Measurements from ENCODE around the gene ZBTB40.

The ZBTB40 gene

GRCh38 chr1:22472596-22472995 lies 20.9 kb downstream of the ZBTB40 start:
- DNase-seq = no peak

DNA sequence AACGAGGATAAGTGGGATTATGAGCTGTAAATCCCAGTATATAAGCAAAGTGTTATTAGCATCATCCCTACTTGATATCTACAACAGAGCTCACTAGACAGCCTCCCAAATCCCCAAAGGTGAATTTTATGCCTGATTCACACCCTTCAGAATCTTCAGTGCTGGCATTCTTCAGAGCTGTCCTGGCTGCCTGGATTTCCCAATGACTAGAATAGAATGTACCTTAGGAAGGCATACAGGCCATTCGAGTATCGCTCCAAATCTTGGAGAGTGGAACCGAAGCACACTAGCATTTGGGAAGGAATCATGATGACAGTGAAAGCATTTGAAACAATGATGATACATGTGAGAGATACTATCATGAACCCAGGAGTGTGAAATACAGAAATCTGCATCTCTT lies 22.3 kb downstream of the ZBTB40 start:
- no peak for DNase-seq

DNA sequence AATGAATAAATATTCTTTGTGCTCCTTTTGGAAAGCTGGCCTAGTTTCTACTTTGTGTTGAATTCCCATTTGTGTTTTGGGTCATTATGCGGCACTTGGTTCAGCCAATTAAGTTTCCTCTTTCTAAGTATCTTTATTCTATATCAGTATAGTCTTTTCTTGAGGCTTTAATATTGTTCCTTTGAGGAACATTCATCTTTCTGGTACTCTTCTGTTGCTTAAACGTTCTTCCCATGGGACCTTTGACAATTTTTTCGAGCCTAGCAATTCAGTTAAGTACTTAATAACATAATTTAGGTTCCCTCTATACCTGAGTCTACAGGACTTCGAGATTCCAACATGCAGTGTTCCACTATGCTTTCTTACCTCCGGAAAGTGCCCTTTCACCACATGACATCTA lies 24.9 kb downstream of the ZBTB40 start:
- no peak for DNase-seq

DNA sequence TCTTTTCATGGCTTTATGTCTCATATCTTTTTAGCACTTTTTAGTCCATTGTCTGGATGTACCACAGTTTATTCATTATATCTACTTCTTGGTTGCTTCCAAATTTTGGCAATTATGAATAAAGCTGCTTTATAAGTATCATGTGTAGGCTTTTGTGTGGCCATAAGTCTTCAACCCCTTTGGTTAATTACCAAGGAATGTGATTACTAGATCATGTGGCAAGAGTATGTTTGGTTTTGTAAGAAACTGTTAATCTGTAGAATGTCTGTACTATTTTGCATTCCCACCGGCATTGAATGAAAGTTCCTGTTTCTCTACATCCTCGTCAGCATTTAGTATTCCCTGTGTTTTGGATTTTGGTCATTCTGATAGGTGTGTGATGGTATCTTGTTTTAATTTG lies 31.5 kb downstream of the ZBTB40 start:
- DNase-seq = no peak

- no peak for DNase-seq
Measured at GRCh38 chr1:22484706-22485345, 33.2 kb downstream of the ZBTB40 start.

- no peak for DNase-seq
Measured at GRCh38 chr1:22485431-22485830, 33.8 kb downstream of the ZBTB40 start.

GRCh38 chr1:22487781-22488180 lies 36.1 kb downstream of the ZBTB40 start:
- no peak for DNase-seq

DNA sequence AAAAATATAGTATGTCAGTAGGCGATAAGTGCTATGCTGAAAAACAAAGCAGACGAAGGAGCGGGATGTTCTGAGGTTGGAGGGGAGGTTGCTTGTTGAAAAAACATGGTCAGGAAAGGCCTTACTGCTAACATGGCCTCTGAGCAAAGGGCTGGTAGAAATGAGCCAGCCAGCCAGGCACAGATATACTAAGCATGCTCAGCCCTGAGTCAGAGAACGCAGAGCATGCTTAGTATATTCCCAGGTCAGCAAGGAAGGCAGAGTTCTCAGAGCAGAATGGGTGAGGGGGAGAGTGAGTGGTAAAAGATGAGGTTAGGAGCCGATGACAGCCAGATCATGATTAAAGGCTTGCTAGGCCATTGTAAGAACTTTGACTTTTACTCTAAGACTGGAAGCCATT lies 36.7 kb downstream of the ZBTB40 start:
- peak; percentile 28 for DNase-seq

DNA sequence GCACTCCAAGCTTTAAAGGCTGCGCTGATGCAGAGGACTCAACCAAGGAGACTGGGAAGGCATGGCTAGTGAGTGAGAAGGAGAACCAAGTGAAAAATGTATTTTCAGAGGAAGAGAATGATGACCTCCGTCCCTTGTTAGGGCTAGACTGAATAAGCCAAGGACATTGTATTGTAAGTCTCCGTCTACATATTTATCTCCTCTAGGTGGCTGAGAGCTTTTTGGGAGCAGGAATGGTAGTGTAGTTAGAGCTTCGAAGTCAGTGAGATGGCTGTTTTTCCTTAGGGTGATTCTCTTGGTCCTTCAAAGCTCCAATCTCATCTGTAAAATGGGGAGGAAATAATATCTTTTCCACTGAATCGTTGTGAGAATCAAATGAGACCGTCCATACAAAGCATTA lies 37.6 kb downstream of the ZBTB40 start:
- DNase-seq = no peak

DNA sequence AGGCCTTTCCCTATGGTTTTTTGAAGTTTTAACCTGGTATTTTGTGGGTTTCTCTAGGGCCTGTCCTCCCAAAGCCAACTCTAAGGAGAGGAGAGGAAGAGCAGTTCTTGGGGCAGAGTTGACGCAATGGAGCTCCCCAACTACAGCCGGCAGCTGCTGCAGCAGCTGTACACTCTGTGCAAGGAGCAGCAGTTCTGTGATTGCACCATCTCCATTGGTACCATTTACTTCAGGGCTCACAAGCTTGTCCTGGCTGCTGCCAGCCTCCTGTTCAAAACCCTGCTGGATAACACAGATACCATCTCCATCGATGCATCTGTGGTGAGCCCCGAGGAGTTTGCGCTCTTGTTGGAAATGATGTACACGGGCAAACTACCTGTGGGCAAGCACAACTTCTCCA lies 38.2 kb downstream of the ZBTB40 start:
- no peak for DNase-seq

- no peak for DNase-seq
Measured at GRCh38 chr1:22490309-22490708, 38.7 kb downstream of the ZBTB40 start.

DNA sequence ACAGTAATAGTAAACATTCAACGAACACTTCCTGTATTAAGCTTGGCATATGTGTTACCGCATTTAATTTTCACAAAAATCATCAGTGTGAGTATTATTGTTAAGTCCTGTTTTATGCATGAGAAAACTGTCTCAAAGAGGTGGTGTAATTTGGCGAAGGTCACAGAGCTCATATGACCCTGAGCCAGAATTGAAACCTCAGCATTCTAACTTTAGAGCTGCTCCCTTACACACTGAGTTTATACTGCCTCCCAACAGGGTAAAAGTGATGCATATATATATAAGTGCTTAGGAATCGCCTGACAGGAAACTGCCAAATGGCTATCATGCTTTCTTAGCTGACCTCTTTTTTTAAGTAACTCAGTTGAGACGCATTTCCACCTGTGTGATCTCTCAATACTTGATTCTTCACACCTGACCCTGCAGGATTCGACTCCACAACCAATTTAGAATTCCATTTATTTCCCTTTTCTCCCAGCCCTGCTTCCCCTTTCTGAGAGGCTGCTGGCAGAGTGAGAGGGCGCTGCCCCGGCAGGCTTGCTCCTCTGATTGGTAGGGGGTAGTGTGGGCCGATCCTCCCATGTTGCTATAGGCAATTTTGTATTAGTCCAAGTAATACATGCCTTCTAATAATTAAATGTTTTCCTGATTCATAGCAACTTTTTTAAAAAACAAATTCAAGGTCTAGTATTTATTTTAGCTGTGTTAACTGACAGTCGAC lies 40.5 kb downstream of the ZBTB40 start:
- no peak for DNase-seq

- no peak for DNase-seq
Measured at GRCh38 chr1:22494144-22494543, 42.5 kb downstream of the ZBTB40 start.

GRCh38 chr1:22494943-22495579 lies 43.4 kb downstream of the ZBTB40 start:
- DNase-seq = no peak

GRCh38 chr1:22496536-22497160 lies 45.0 kb downstream of the ZBTB40 start:
- no peak for DNase-seq

DNA sequence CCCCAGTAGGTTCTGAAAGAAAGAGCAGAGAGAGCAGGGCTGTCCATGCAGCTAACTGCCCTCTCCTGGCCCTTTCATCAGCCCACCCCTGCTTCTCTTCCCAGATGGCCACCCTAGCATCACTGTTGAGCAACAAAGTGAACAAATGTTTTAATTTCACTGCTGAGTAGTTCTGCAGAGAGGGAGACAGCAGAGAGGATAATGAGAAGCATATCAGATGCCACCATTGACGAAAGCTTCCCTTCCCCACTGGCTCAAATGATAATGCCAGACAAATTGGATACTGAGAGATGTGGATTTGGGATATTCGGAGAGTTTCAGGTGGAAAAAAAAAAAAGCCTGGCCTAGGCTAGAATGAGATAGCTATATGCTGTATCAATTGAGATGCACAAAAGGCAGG lies 46.8 kb downstream of the ZBTB40 start:
- DNase-seq = no peak

DNA sequence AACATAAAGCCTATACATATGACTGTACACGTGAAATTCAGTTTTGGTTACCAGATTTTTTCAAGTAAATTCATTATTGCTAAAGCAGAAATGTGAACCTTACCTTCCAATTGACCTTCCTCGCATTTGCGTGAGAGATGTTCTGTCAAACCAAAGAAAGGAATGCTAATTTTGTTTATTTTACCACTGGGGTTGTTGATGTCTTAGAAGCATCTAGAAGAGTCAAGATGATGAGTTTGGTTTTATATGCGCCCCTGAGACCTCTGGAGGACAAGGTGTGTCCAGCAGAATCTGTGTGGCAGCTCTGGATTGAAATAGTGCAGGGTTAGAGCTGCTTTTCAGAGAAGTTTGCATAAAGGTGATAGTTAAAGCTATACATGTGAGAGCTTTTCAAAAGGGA lies 48.4 kb downstream of the ZBTB40 start:
- no peak for DNase-seq

DNA sequence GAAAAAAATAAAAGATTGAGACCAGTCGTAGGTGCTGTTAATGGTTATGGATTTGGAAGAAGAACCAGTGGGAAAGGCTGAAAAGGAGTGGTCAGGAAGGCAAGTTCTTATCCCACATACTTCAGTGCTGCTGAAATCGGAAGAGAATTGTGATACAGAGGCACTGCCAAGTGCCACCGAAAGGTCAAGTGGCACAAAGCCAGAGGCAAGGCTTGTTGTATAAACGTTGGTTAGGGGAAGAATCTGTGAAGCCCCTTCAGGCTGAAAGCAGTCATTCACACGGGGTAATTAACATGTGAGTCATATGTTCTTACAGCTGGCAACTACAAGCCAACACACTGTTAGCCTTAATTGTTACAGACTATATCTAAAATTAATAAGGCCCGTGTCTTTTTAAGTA lies 48.8 kb downstream of the ZBTB40 start:
- peak; percentile 41 for DNase-seq

GRCh38 chr1:22502202-22502601 lies 50.6 kb downstream of the ZBTB40 start:
- no peak for DNase-seq

- DNase-seq = peak; percentile 59
Measured at GRCh38 chr1:22503721-22504410, 52.2 kb downstream of the ZBTB40 start.

DNA sequence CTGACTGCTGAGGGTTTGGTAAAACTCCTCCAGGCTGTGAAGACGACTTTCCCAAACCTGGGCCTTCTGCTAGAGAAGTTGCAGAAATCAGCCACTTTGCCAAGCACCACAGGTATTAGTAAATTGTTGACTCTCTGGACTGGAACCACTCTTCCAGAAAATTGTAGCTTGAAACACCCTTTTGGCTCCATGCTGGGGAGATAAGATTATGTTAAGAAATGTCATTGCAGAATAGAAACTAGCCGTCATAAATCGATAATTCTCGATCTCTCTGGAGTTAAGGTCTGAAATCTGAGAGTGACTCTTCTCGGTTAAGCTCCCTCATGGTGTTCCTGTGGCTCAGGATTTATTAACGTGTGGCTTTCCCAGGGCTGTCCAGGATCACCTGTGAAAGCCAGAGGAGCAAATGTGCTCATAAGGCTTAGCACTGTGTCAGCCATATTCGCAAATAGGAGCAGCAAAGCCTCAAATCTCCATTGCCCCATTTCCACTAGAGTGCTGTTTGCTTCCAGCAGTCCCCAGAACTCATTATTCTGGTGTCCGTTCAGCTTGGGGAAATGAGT lies 54.6 kb downstream of the ZBTB40 start:
- DNase-seq = no peak

- DNase-seq = no peak
Measured at GRCh38 chr1:22507587-22507986, 55.9 kb downstream of the ZBTB40 start.

GRCh38 chr1:22508329-22508728 lies 56.7 kb downstream of the ZBTB40 start:
- DNase-seq = no peak

Measured in fibroblast of skin of abdomen (primary cell).